Activated T-helper 17 cell treated with anti-CD3 and anti-CD28 coated beads, Interleukin-2, amount 50 U/mL, for 72 hours (primary cell): ENCODE measurements around the gene FHOD3. TPM values are rescaled to one million over a fixed set of nuclear protein-coding genes. Genes with fewer than 3 reads are reported as not detected.
A peak's percentile ranks its signal among the peaks of the same experiment; 100 is the strongest.

Experiments
- ATAC-seq: fragments of 150-1000 bp; cut with Tn5 transposase; replicated peaks from 2 replicates; pipeline ENCODE4 v1.10.0; 2021; ENCODE audit warnings: mild to moderate bottlenecking, moderate library complexity
- H3K27ac Mint-ChIP-seq: one replicate; pipeline ENCODE4 v1.8.0; 2022; ENCODE audit warnings: mixed read lengths
- H3K27me3 Mint-ChIP-seq: one replicate; pipeline ENCODE4 v1.8.0; 2022; ENCODE audit warnings: mixed read lengths
- H3K36me3 Mint-ChIP-seq: one replicate; pipeline ENCODE4 v1.8.0; 2022; ENCODE audit warnings: low read depth, mild to moderate bottlenecking, mixed read lengths
- H3K4me1 Mint-ChIP-seq: one replicate; pipeline ENCODE4 v1.8.0; 2022; ENCODE audit warnings: mixed read lengths
- H3K4me3 Mint-ChIP-seq: one replicate; pipeline ENCODE4 v1.8.0; 2022; ENCODE audit warnings: mild to moderate bottlenecking, mixed read lengths
- H3K9me3 Mint-ChIP-seq: one replicate; pipeline ENCODE4 v1.8.0; 2022; ENCODE audit warnings: mixed read lengths
- total RNA-seq, 2 donors: library from RNA; stranded (reverse); gene quantifications; one replicate each; pipeline ENCODE4 v1.2.3, GENCODE V29; 2022

The FHOD3 gene
- total RNA-seq, 2 donors from 2014 or later, result not detected

DNA sequence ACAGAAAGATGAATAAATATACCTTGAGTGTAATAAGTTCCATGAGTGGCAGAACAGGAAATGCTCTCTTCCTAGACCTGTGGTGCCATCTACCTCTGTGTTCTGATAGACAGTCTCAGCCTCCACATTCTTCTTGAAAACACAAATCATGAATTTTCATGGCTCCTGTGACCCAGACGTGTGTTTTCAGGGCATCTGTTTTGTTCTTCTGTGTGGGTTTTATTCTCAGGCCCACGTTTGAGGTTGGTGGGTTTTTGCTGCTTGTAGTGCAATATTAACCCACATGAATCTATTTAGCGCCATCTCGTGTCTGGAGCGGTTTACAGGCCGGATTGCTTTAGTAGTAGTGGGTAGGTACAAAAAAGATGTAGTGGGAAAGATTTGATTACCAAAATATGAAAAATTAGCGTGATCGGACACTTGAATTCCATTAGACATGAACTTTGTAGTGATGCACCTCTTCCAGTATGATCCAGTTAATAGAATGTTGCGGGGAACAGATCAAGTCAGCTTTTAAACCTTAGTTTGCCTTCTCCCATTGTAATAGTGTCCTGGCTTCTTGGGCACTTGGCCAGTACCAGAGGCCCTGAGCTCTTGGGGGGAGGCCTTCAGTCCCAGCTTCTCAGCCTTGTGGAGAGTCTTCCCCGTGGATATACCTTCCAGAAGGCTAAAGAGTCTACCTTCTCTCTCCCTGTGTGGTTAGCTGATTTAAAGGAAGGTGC lies 274.8 kb downstream of the FHOD3 start:
- H3K4me1 Mint-ChIP-seq, result no peaks in the 10 kb centered on the region
- no peaks in the 10 kb centered on the region for H3K36me3 Mint-ChIP-seq
- ATAC-seq, result peak; percentile 48
- no peaks in the 10 kb centered on the region for H3K9me3 Mint-ChIP-seq
- H3K27ac Mint-ChIP-seq, result no peak overlapping the region
- peaks cover 4% of the 10 kb centered on the region for H3K27me3 Mint-ChIP-seq
- no peak overlapping the region for H3K4me3 Mint-ChIP-seq

DNA sequence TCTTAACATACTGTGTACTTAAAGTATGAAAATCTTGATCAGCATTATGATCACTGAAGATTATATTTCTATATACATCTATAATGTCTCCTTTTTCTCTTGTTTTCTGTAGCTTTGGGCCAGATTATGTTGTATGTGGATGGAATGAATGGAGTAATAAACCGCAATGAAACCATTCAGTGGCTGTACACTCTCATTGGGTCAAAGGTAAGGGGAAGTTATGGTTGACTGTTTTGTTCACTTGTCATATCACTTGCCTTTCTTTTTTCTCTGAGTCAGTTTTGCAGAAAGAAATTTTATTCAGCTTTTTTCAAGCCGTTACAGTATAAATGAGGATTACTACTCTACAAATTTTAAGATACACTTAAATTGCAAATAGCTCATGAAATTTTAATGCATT lies 278.8 kb downstream of the FHOD3 start:
- H3K27me3 Mint-ChIP-seq, result peaks cover 11% of the 10 kb centered on the region
- no peak overlapping the region for H3K4me3 Mint-ChIP-seq
- H3K9me3 Mint-ChIP-seq, result peaks cover 6% of the 10 kb centered on the region
- peaks cover 6% of the 10 kb centered on the region for H3K4me1 Mint-ChIP-seq
- H3K27ac Mint-ChIP-seq, result no peak overlapping the region
- no peaks in the 10 kb centered on the region for H3K36me3 Mint-ChIP-seq
- ATAC-seq, result no peak

DNA sequence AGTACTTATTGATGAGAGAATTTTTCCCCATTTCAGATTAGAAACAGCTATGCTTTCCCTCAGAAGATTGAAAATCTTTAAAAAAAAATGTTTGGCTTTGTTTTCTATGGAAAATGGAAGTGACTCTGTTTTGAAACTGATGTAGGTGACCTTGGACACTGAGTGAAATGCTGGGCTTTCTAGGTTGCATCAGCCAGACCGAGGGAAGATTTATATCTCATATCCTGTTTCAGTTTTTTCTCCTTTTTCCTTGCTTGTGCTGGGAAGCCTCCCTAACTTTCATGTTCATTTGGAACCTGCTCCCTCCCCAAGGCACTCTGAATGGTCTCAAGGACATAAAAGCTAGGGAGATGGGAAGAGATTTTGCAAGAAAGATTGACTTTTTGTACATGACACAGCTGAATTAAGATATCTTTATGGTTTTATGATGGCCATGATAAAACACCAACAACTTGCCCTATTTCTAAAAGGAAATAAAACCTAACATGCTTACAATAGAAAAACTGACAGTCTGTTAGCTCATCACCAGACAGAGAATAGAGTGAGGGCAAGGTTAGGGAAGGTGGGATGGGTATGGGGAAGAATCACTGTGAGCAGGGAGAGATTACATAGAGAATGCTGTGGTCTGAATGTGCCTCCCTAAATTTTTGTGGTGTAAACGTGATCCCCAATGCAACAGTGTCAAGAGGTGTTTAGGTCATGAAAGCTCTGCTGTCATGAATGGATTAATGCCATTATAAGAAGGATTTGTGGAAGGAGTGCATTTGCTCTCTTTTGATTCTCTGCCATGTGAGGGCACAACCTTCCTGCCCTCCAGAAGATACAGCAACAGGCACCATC lies 281.6 kb downstream of the FHOD3 start:
- H3K27ac Mint-ChIP-seq, result no peak overlapping the region
- peaks cover 6% of the 10 kb centered on the region for H3K4me1 Mint-ChIP-seq
- peaks cover 6% of the 10 kb centered on the region for H3K9me3 Mint-ChIP-seq
- H3K27me3 Mint-ChIP-seq, result peaks cover 11% of the 10 kb centered on the region
- H3K4me3 Mint-ChIP-seq, result no peak overlapping the region
- H3K36me3 Mint-ChIP-seq, result no peaks in the 10 kb centered on the region
- ATAC-seq, result no peak

DNA sequence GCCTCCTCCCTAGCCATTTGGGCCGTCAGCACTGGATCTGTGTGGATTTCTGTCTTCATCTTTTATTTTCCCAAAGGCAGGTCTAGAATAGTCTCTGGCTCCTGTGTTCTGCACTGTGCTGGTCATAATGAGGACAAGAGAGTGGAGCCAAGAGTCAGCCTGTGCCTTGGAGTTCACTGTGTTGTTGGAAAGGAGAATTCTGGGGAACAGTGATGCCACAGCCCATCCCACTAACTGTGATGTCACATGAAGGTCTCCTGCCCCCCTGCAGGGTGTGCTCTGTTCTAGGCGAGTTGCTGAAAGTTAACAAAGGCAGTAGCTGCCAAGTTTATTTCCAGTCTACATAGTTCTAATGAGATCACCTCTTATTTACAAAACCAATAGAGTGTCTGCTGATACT lies 282.8 kb downstream of the FHOD3 start:
- no peak for ATAC-seq
- H3K4me3 Mint-ChIP-seq, result no peak overlapping the region
- peaks cover 11% of the 10 kb centered on the region for H3K27me3 Mint-ChIP-seq
- no peak overlapping the region for H3K27ac Mint-ChIP-seq
- H3K36me3 Mint-ChIP-seq, result no peaks in the 10 kb centered on the region
- H3K4me1 Mint-ChIP-seq, result peaks cover 6% of the 10 kb centered on the region
- peaks cover 6% of the 10 kb centered on the region for H3K9me3 Mint-ChIP-seq

DNA sequence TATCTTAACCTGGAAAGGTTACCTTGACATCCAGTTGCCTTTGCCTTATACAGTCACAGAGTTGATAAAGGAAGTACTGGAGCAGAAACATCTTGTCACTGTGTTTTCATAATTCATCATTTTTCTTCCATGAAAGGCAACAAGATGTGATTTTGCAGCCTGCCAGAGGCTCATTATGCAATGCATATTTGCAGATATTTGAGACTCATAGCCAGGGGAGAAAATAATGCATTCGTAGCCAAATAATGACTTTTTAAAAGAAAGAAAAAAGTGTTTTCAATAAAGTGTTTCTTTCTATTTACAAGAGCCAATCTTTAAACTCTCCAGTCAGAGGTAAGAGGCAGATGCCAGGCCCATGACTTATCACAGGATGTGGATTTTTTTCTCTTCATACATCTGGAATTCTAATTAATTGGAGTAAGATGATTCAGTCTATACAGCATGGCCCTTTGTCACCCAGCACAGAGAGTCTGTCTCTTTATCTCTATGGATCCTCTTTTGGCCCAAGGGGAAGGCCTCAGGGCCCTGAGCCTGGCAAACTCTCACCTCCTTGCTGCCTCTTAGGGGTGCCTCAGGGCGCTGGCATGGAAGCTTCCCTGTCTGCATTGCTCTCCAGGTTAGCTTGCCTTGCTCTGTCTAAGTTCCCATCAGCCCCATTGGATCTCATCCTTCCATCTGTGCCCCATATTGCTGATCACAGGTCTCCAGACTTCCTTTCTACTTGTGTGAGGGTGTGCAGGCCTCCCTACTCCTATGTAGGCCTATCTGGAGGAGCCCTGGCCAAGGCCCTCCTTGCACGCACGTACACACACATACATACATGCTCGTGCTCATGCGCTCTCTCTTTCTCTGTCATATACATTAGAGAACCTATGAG lies 283.6 kb downstream of the FHOD3 start:
- Mint-ChIP-seq H3K4me3 (no peak overlapping the region), H3K9me3 (peaks cover 6% of the 10 kb centered on the region)
- ATAC-seq, result no peak

DNA sequence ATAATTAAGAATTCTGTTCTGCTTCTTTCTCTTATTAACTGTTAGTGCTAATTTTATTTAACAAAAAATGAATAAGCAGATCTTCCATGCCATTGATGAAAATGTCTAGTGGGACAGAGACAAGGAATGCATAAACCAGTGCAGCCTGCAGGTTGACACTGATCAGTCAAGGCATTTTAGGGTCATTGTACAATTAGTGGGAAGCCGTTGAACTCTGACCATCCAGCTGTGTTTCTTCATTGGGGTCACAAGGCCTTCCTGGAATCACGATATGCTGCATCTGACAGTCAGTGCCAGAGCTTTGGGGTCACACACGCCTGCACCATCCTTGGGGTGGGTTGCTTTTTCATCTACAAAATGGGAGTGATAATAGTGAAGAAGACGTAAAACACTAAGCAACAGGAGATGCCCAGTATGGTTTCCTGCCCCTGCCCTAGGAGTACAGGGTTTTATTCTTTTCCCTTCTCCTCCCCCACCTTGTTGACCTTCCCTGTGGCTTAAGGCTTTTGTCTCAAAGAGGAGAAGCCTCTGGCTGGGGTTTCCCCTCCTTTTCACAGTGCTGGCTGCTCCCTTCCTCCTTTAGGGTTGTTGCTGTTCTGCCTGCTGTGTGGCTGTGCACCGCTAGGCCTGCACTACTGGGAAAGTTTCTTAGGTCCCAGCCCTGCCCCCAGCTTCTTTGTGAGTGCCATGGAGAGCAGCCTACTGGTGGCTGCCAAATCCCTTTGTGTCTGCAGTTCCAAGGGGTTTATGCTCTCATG lies 285.7 kb downstream of the FHOD3 start:
- H3K27me3 Mint-ChIP-seq, result peaks cover under 1% of the 10 kb centered on the region
- H3K27ac Mint-ChIP-seq, result no peak overlapping the region
- H3K9me3 Mint-ChIP-seq, result peaks cover under 1% of the 10 kb centered on the region
- H3K36me3 Mint-ChIP-seq, result no peaks in the 10 kb centered on the region
- H3K4me3 Mint-ChIP-seq, result no peak overlapping the region
- H3K4me1 Mint-ChIP-seq, result peaks cover under 1% of the 10 kb centered on the region
- ATAC-seq, result no peak

More for the DNA sequence above, 283.6 kb downstream of the FHOD3 start:
- H3K4me1 Mint-ChIP-seq, result peaks cover 6% of the 10 kb centered on the region
- peaks cover 10% of the 10 kb centered on the region for H3K27me3 Mint-ChIP-seq
- H3K36me3 Mint-ChIP-seq, result no peaks in the 10 kb centered on the region
- H3K27ac Mint-ChIP-seq, result no peak overlapping the region

DNA sequence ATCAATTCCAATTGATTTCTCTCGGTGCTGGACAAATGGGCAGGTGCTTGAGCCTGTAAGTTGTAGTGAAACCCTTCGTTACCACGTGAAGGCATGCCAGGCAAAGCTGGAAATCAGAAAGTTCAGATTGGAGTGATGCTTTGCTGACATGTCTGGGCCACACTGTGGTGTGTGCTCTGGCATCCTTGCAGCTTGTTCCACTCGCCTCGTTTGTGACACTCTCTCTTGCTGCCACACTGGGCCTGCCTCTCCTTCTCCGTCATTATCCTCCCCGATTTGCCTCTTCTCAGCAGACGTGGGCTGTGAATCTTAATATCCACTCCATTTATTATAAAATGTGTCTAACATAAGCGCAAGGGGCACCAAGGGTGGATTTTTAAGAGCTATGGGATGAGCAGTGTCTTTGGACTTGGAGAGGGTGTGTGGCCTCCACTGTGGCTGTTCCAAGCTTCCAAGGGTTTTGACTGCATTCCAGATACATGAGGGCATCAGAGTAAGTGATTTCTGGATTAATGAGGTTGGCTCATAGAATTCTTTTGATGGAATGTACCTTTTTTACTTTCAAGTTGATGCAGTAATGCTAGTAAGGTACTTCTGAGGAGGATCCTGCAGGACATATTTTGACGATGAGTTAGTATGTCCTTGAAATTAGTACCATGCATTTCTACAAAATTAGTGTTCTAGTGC lies 292.5 kb downstream of the FHOD3 start:
- Mint-ChIP-seq H3K9me3 (no peaks in the 10 kb centered on the region), H3K4me1 (no peaks in the 10 kb centered on the region), H3K27ac (no peak overlapping the region), H3K4me3 (no peak overlapping the region), H3K27me3 (no peaks in the 10 kb centered on the region), H3K36me3 (no peaks in the 10 kb centered on the region)
- no peak for ATAC-seq

DNA sequence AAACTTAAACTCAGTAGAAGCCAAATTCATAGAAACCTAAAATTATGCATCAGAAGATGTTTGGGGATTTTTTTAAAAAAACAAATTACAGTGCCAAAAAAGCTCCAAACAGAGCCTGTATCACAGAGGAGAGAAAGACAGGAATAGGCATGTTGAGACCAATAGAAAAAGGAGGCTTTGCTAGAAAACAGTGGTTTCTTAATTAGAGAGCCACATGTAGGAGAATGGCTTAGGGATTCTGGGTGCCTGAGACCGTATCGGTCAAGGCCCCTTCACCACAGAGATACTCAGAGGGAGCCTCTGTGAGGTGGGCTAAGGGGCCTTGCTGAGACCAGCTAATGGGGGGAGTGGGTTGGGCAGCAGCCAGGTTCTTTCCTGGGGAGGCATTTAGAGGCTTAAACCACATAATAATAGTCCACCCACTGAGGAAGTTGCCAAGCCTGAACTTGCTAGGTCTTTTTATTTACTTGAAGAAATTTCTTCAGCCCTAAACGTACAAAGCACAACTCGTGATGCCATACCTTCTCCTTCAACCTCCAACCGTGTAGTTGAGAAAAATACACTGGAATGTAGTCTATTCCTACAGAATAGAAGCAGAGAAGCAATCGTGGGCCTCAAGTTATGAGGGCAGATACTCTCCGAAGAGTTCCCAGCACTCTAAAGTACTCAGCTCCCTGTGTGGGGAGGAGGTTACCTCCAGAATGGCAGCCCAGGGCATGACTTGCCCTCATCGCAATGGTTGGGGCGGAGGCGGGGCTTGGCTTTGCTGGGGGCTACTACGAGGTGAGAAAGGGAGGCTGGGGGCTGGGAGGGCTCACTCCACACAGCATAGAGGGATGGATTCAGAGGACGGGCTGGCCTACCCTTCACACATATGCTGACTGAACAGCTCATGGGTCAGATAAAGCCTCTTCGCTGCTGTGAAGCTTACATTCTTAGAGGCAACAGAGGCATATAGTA lies 293.4 kb downstream of the FHOD3 start:
- Mint-ChIP-seq H3K36me3 (no peaks in the 10 kb centered on the region), H3K9me3 (no peaks in the 10 kb centered on the region), H3K4me3 (no peak overlapping the region), H3K4me1 (no peaks in the 10 kb centered on the region), H3K27me3 (no peaks in the 10 kb centered on the region), H3K27ac (no peak overlapping the region)
- no peak for ATAC-seq

DNA sequence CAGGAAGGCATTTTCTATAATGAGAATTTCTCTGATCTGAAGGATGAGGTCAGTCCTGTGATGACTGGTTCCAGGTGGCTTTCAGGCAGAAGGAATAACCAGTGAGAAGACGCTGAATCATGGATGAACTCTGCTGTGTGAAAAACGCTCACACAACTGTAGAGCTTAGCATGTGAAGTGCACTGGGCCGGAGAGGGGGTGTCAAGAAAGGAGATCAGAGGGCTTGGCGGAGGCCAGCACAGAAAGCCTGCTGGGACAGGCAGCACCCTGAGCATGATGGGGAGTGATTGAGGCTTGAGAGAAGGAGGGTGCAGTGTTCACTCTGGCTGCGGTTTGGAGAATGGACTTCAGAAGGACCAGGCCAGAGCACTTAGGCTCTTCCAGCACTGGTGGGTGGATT lies 294.8 kb downstream of the FHOD3 start:
- Mint-ChIP-seq H3K4me1 (no peaks in the 10 kb centered on the region), H3K4me3 (no peak overlapping the region), H3K27ac (no peak overlapping the region), H3K27me3 (no peaks in the 10 kb centered on the region), H3K36me3 (no peaks in the 10 kb centered on the region), H3K9me3 (no peaks in the 10 kb centered on the region)
- no peak for ATAC-seq

DNA sequence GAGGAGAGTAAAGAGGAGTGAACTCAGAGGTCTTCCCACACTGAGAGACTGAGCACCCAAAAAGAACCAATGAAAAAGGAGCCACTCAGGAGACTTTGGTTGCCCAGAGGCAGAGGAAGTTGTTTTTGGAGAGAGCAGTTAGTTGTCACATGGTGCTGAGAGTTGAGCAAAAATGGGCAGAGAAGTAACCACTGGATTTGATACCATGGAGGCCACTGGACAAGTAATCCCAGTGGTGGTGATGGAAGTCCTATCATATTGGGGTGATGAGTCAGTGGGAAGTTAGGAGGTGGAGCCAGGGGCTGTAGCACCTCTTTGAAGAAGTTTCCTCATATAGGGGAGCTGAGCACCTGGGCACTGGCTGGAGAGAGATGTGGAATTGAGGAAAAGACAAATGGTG lies 295.5 kb downstream of the FHOD3 start:
- Mint-ChIP-seq H3K4me3 (no peak overlapping the region), H3K27ac (no peak overlapping the region), H3K36me3 (no peaks in the 10 kb centered on the region), H3K9me3 (no peaks in the 10 kb centered on the region), H3K27me3 (no peaks in the 10 kb centered on the region), H3K4me1 (no peaks in the 10 kb centered on the region)
- no peak for ATAC-seq

DNA sequence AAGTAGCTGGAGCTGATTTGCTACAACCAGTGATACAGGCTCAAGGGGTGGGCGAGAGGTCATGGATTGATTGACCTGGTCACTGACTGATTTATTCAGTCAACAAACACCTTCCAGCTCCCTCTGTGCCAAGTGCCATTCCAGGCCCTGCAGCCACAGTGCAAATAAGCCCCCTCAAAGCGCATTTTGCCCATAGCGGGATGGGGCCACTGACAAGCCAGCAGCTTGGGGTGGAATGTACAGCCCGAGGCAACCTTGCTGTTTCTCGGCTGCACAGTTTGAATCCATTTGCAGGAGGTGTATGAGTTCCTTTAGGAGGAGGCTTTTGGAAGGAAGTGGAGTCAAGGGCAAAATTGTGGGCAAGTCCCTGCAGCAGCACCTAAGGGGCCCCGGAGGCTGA lies 296.1 kb downstream of the FHOD3 start:
- no peak for ATAC-seq
- H3K27me3 Mint-ChIP-seq, result no peaks in the 10 kb centered on the region
- no peak overlapping the region for H3K4me3 Mint-ChIP-seq
- no peaks in the 10 kb centered on the region for H3K4me1 Mint-ChIP-seq
- H3K36me3 Mint-ChIP-seq, result no peaks in the 10 kb centered on the region
- H3K9me3 Mint-ChIP-seq, result no peaks in the 10 kb centered on the region
- no peak overlapping the region for H3K27ac Mint-ChIP-seq

DNA sequence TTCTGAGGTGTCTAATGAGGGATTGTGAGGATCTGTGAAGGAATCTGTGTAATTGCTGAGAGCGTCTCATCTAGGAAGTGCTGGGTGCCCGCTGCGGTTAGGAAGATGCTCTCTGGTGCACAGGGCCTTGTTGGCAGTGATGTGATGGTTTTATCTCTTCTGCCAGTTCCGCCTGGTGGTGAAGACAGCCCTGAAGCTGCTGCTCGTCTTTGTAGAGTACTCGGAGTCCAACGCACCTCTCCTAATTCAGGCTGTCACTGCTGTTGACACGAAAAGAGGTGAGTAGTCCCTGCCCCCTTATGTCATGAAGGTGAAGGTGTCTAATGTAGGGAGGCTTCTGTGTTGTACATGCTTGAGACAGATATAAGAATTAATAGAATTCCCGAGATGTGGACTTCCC lies 297.1 kb downstream of the FHOD3 start:
- no peak for ATAC-seq
- Mint-ChIP-seq H3K27ac (no peak overlapping the region), H3K9me3 (no peaks in the 10 kb centered on the region), H3K27me3 (no peaks in the 10 kb centered on the region), H3K4me3 (no peak overlapping the region), H3K36me3 (no peaks in the 10 kb centered on the region), H3K4me1 (no peaks in the 10 kb centered on the region)
